Thymus (tissue), 11 donors: ENCODE results near the gene CDH13. TPM values are rescaled to one million over a fixed set of nuclear protein-coding genes. Genes with fewer than 3 reads are reported as not detected.

Experiments
- DNase-seq, 9 donors: peaks; one replicate each; pipeline ENCODE4 v3.0.0-alpha.2; 2013; ENCODE audit warnings: low spot score in 9 of 9, low read depth in 6 of 9, missing footprints in 1 of 9
- H3K27ac ChIP-seq, 2 donors: one replicate each; pipeline ENCODE4 v1.5.1; 2013; ENCODE audit warnings: control low read depth in 1 of 2, low read depth in 1 of 2, low read length in 1 of 2, mild to moderate bottlenecking in 1 of 2, moderate library complexity in 1 of 2
- H3K27me3 ChIP-seq, 2 donors: one replicate each; pipeline ENCODE4 v1.5.1; 2013; ENCODE audit warnings: low read length in 1 of 2; ENCODE audit not compliant: control insufficient read depth in 2 of 2, insufficient read depth in 1 of 2
- H3K36me3 ChIP-seq, 2 donors: one replicate each; pipeline ENCODE4 v1.5.1; 2013; ENCODE audit warnings: low read length in 1 of 2, mild to moderate bottlenecking in 1 of 2, moderate library complexity in 1 of 2; ENCODE audit not compliant: control insufficient read depth in 2 of 2, insufficient read depth in 2 of 2
- H3K4me1 ChIP-seq, 2 donors: one replicate each; pipeline ENCODE4 v1.5.1; 2013; ENCODE audit warnings: low read length in 2 of 2; ENCODE audit not compliant: control insufficient read depth in 2 of 2, insufficient read depth in 2 of 2
- H3K4me3 ChIP-seq, 2 donors: one replicate each; pipeline ENCODE4 v1.5.1; 2013; ENCODE audit warnings: low read length in 2 of 2, control low read depth in 1 of 2, mild to moderate bottlenecking in 1 of 2
- H3K9me3 ChIP-seq, 2 donors: one replicate each; pipeline ENCODE4 v1.5.1; 2013; ENCODE audit warnings: low read length in 1 of 2, mild to moderate bottlenecking in 1 of 2; ENCODE audit not compliant: control insufficient read depth in 2 of 2, insufficient read depth in 1 of 2
- WGBS: extraction: QIAGEN DNeasy Blood & Tissue Kit; methylation state at CpG from one replicate; pipeline ENCODE4 v1.1.7; 2013; 5-methylcytosine and 5-hydroxymethylcytosine counted together
- polyA plus RNA-seq: library from polyadenylated mRNA; stranded (reverse); fragments of 200-250 nt; gene quantifications from one replicate; pipeline ENCODE4 v1.2.3, GENCODE V29; 2013
- total RNA-seq: library from RNA; stranded (reverse); fragments of 120-200 nt; gene quantifications from one replicate; pipeline ENCODE4 v1.2.4, GENCODE V29; 2013
- donor health status: healthy.

Gene CDH13
- total and polyA plus RNA-seq, 2 donors = 1.5 to 3.7 TPM

DNA sequence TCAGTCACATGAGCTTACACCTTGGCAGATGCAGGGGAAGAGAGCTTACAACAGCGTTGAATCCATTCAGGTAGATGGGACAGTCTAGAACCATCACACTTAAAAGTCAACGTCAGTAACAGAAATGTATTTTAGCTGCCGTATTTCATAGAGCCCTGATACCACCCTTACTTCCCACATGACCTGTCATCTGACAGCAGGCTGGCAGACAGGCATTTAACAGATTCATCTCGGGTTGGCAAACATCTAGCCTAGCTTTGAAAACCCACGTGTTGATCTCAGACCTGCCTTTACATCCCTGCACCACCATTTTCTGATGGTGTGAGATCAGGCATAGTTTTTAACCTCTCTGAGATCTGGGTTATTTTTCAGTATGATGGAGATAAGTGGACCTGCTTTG, 1003.1 kb downstream of the CDH13 start:
- H3K27ac ChIP-seq = no peak overlapping the region
- no peaks in the 10 kb centered on the region for H3K36me3 ChIP-seq
- DNase-seq = no peak
- H3K4me3 ChIP-seq = no peak overlapping the region
- no peaks in the 10 kb centered on the region for H3K27me3 ChIP-seq
- H3K4me1 ChIP-seq = no peaks in the 10 kb centered on the region
- 68% methylated on average over 5 of the region's 5 CpGs for WGBS
- no peaks in the 10 kb centered on the region for H3K9me3 ChIP-seq

DNA sequence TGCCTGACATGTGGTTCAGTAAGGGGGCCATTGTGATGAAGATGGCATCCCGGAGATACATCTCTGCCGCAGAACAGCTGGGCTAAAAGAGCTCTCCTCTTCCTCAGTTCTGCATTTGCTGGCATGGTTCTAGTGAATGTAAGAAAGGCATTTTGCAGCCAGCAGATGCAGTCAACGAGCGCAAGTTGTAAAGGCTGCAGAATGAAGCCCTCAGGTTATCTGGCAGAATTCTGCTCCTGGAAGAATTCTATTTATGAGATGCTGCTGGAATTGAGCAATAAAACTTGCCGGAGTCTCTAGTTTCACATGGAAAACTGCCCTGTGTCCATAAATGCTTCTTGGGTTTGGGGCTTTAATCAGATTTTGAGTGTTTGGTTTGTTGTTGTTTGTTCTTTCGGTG, 1004.2 kb downstream of the CDH13 start:
- H3K4me3 ChIP-seq = no peak overlapping the region
- 93% methylated on average over 6 of the region's 6 CpGs for WGBS
- H3K27me3 ChIP-seq = no peaks in the 10 kb centered on the region
- no peaks in the 10 kb centered on the region for H3K9me3 ChIP-seq
- H3K27ac ChIP-seq = no peak overlapping the region
- DNase-seq = no peak
- H3K36me3 ChIP-seq = no peaks in the 10 kb centered on the region
- H3K4me1 ChIP-seq = no peaks in the 10 kb centered on the region

DNA sequence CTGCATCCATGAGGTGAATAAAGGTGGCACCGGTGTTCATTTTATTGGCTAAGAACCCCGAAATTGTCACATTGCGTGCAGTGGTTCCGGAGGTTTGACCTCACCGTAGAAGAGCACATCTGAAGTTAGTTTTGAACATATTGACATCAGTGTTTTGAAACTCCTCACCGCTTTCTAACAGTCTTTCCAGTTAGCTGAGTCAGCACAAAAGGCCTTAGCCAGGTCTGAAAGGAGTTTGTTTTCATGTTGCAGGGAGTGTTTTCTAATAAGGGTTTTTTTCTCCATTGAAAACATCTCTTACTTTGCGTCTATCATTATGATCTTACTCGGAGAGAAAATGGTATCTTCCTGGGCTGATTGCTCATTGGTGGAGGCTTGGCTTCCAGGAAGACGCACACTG, 1006.5 kb downstream of the CDH13 start:
- DNase-seq = no peak
- WGBS = 96% methylated on average over 9 of the region's 9 CpGs
- H3K27ac ChIP-seq = no peak overlapping the region
- H3K27me3 ChIP-seq = no peaks in the 10 kb centered on the region
- H3K4me1 ChIP-seq = no peaks in the 10 kb centered on the region
- no peak overlapping the region for H3K4me3 ChIP-seq
- H3K9me3 ChIP-seq = no peaks in the 10 kb centered on the region
- no peaks in the 10 kb centered on the region for H3K36me3 ChIP-seq

DNA sequence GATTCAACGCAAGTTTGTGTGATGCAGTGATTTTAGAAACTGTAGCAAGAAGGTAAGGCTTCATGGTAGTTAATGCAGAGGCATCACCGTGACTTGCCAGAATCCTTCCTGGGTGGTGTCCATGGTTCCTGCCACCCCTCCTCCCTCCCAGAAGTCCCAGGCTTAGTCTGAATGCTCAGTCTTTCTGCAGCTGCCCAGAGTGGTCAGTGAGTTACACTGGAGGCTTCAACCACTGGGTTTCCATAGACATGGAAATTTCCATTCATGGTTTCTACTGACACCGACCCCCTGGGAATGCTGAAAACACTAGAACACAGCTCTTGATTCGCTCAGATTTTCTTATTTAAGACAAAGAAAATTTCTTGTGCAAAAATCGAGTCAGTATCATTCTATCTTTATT, 1021.6 kb downstream of the CDH13 start:
- H3K36me3 ChIP-seq = no peaks in the 10 kb centered on the region
- no peaks in the 10 kb centered on the region for H3K4me1 ChIP-seq
- H3K4me3 ChIP-seq = no peak overlapping the region
- WGBS = 67% methylated on average over 5 of the region's 5 CpGs
- H3K27me3 ChIP-seq = no peaks in the 10 kb centered on the region
- DNase-seq = no peak
- no peak overlapping the region for H3K27ac ChIP-seq
- no peaks in the 10 kb centered on the region for H3K9me3 ChIP-seq

DNA sequence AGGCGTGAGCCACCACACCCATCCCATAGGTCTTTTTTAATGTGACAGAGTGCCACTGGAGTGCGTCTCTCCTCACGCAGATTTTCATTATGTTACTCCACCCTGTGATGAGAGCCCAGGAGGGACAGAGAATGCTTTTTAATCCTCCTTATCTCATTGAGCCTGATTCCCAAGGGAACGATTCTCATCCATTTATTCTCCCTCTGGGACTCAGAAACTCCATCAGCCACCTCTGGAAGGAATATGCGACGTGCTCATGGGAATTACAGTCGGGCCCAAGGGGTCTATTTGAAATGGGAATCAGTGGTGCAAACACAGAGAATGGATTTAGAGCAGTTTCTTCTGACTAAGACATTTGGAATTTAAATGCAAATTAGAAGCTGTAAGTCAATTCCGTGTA, 1025.1 kb downstream of the CDH13 start:
- H3K9me3 ChIP-seq = no peaks in the 10 kb centered on the region
- H3K36me3 ChIP-seq = no peaks in the 10 kb centered on the region
- DNase-seq = no peak
- no peaks in the 10 kb centered on the region for H3K27me3 ChIP-seq
- H3K27ac ChIP-seq = no peak overlapping the region
- no peak overlapping the region for H3K4me3 ChIP-seq
- H3K4me1 ChIP-seq = no peaks in the 10 kb centered on the region
- WGBS = 91% methylated on average over 8 of the region's 8 CpGs

DNA sequence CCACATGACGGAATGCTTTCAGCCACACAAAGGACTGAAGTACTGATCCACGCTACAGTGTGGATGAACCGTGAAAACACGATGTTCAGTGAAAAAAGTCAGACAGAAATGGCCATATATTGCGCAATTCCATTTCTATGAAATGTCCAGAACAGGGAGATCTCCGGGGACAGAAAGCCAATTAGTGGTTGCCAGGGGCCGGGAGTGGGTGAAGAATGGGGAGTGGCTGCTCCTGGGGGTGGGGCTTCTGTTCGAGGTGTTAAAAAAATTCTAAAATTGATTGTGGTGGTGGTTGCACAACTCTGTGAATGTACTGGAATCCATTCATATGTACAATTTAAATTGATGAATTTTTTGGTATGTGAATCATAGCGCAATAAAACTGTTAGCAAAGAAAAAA, 1026.2 kb downstream of the CDH13 start:
- Histone ChIP-seq H3K27ac (no peak overlapping the region), H3K27me3 (no peaks in the 10 kb centered on the region), H3K4me1 (no peaks in the 10 kb centered on the region), H3K36me3 (no peaks in the 10 kb centered on the region), H3K9me3 (no peaks in the 10 kb centered on the region), H3K4me3 (no peak overlapping the region)
- WGBS = 91% methylated on average over 9 of the region's 9 CpGs
- no peak for DNase-seq

DNA sequence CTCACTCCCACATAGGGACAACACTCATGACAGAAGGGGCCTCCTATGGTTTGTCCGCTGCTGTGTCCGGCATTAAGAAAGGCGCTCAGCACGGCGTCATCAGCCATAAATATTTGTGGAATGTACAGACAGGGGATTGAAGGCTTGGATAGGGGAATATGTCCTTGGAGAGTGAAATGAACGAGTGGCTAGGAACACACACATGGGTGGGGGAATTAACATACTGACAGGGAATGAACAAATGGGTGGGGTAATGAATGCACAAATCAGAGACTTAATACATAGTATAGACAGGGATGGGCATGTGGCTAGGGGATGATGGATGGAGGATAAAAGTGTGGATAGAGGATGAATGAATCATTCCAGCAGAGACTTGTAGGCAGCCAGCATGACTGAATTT, 1027.0 kb downstream of the CDH13 start:
- H3K27ac ChIP-seq = no peak overlapping the region

DNA sequence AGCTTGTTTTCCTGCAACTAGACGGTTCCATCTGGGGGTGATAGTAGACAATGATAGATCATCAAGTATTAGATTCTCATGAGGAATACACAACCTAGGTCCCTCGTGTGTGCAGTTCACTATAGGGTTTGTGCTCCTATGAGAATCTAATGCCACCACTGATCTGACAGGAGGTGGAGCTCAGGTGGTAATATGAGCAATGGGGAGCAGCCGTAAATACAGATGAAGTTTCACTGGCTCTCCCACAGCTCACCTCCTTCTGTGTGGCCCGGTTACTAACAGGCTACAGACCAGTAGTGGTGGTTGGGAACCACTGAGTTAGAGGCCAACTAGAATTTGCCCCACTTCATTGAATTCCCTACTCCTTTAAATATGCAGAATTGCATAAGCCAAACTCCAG, 1033.5 kb downstream of the CDH13 start:
- no peaks in the 10 kb centered on the region for H3K4me1 ChIP-seq
- 81% methylated on average over 4 of the region's 4 CpGs for WGBS
- no peak for DNase-seq

More for the DNA sequence above, 1027.0 kb downstream of the CDH13 start:
- Histone ChIP-seq H3K4me3 (no peak overlapping the region), H3K9me3 (no peaks in the 10 kb centered on the region), H3K27me3 (no peaks in the 10 kb centered on the region), H3K36me3 (no peaks in the 10 kb centered on the region), H3K4me1 (no peaks in the 10 kb centered on the region)
- DNase-seq = no peak
- WGBS = 95% methylated on average over 6 of the region's 6 CpGs

DNA sequence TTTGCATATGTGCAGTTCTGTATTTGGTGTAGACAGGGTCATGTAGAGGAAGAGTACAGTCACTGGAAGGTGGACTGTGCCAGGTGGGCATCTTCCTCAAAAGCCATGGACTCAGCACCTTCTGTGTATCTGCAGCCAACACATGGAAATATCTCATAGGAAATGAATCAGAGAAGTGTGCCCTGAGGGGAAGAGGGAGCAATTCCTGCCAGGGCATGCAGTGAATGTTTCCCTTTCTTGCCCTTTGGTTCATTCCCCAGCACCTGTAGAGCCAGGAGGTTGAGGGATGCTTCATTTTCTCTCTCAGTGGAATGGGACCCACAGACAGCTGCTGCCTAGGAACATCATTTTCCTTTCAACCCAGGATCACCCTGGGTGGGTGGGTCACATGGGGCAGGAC, 1034.9 kb downstream of the CDH13 start:
- Histone ChIP-seq H3K27me3 (no peaks in the 10 kb centered on the region), H3K4me1 (no peaks in the 10 kb centered on the region), H3K36me3 (no peaks in the 10 kb centered on the region), H3K4me3 (no peak overlapping the region), H3K27ac (no peak overlapping the region), H3K9me3 (no peaks in the 10 kb centered on the region)
- no peak for DNase-seq

More for the DNA sequence above, 1033.5 kb downstream of the CDH13 start:
- Histone ChIP-seq H3K27ac (no peak overlapping the region), H3K36me3 (no peaks in the 10 kb centered on the region), H3K4me3 (no peak overlapping the region), H3K9me3 (no peaks in the 10 kb centered on the region), H3K27me3 (no peaks in the 10 kb centered on the region)

DNA sequence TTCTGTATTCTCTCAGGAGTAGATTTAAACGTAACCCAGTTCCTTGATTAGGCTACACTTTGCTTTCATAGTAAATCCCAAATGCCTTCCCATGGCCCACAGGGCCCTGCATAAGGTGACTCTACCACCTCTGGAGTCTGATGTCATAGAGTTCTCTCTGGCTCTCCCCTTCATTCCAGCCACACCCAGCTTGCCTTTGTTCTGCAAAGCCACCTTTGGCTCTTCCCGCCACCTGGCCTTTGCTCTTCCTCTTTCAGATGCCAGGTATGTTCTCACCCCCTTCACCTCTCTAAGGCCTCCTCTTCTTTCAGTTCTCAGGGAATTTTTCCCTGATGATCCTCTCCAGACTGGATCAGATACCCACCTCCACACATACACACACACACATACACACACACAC, 1039.7 kb downstream of the CDH13 start:
- WGBS = 97% methylated on average over 2 of the region's 2 CpGs
- H3K27ac ChIP-seq = no peak overlapping the region
- no peaks in the 10 kb centered on the region for H3K36me3 ChIP-seq
- H3K9me3 ChIP-seq = no peaks in the 10 kb centered on the region
- no peak overlapping the region for H3K4me3 ChIP-seq
- no peaks in the 10 kb centered on the region for H3K4me1 ChIP-seq
- H3K27me3 ChIP-seq = no peaks in the 10 kb centered on the region
- DNase-seq = no peak
